GM18909 (cell line): ENCODE data around the gene KRTAP16-1.
"Not testable (repeated sequence)": the region's sequence is repeated elsewhere in the genome, so short reads cannot be mapped to it uniquely, and the experiment has no call there.

ENCODE experiments used
- ATAC-seq: cut with Tn5 transposase; IDR thresholded peaks from one replicate; pipeline ENCODE4 v1.9.1; 2021; ENCODE audit warnings: mild to moderate bottlenecking; ENCODE audit not compliant: unreplicated experiment, poor library complexity

The KRTAP16-1 gene

DNA sequence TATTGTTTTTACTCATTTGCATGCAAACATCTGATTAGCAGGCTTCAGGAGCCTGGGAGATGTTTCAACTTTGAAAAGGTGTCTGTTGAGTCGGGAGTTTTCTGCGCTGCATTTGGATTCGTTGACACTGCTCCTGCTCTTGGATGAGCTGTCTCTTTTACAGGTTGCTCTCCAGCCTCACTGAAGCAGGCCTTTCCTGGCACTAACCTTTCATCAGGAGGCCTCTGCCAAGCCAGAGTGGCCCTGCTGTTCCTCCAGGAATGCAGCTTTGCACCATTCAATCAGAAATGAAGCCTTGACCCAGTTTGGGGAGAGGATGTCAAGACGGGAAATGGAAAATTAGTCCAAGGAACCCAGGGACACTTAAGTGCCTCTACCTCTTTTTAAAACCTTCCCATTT lies 6.1 kb downstream of the KRTAP16-1 start:
- no peak for ATAC-seq

DNA sequence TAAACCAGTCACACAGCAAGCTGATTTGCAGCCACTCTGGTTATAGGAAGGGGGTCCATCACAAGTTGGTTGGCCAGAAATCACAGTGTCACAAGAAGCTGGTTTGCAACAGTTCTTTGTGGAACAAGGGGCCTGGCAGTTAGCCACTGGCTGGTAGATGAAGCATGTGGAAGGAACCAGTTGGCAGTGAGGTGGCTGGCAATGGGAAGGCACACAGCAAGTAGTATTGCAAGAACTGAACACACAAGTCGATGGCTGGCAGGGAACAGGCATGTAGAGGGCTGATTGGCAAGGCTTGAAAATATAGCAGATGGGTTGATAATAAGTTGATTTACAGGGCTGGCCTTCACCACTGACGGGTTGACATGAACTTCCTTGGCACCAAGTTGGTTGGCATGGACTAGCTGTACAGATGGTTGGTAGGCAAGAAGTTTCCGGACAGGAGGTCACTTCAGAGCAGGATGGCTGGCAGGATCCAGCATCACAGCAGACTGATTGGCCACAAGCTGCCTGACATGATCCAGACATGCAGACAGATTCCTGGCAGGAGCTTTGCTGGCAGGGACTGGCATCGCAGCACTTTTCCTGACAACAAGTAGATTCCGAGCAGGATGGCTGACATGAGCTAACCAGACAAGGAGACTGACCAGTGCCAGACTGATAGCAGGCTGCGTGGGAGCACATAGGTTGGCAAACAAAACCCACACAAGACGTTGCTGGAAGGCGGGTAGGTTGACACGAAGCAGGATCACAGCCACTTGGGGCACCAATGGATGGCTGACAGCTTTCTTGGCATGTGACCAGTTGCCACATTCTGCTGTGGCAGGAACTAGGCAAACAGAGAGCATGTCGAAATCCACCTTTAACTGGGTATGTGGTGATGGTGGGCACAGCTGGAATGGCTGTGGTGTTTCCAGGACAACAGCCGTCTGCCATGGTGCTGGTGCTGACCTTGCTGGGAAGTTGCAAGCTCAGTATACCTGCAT lies 6.9 kb downstream of the KRTAP16-1 start, which contains the start of gene KRTAP29-1:
Gene KRTAP29-1 (minus strand): TSS at position 936 of the 986 bp plus-strand sequence. CDS start 0 bp downstream, at position 936.
- ATAC-seq: no peak

DNA sequence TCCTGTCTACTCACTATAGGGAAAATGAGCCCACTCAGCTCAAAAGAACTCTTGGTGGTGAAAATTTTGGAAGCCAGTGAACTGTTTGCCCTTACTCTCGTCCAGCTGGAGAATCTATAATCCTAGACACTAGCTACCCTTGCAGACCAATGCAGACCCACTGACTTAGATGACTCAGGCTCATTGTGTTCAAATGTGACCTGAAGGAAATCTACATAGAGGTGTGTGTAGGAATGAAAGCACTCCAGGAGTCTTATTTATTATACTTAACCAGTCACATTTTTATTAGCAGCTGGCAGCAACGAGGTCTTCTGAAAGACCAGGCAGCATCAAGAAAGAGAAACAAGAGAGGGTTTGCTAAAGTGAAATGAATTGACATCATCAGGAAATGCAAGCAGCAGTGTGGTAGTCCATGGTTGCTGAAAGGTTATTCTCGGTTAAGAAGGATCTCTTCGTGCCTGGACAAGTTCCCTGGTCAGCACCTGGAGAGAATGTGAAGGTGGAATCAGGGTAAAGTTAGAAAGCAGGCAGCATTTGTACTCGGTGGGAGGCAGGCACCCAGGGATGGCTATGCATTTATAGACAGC lies 7.8 kb downstream of the KRTAP16-1 start:
- no peak for ATAC-seq

GRCh38 chr17:41298458-41299135 lies 10.5 kb downstream of the KRTAP16-1 start:
- no peak for ATAC-seq

- ATAC-seq: no peak
These were observed 12.3 kb downstream of the KRTAP16-1 start for GRCh38 chr17:41296846-41297245.

DNA sequence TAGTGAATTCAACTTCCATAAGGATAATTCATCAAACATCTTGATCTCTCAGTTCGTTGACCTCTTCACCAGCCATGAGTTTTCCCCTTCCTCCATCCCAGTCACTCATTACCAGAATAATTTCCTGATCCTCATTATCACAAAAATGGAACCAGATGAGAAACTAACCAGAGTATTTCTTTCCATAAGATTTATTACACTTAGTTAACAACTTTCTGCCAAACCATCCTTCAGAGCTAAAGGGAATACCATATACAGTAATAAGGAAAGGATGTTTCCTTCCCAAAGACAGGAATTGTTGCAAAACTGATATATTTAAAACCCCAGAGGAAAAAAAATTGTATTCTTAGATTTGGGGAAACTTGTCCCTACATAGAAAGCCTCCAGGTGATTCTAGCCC lies 15.1 kb downstream of the KRTAP16-1 start:
- ATAC-seq: no peak

- ATAC-seq: no peak
These were observed 22.1 kb downstream of the KRTAP16-1 start for GRCh38 chr17:41287050-41287449.

GRCh38 chr17:41284546-41284945 lies 24.6 kb downstream of the KRTAP16-1 start:
- no peak for ATAC-seq

- ATAC-seq: no peak
These were observed 25.1 kb downstream of the KRTAP16-1 start for GRCh38 chr17:41284043-41284442.

DNA sequence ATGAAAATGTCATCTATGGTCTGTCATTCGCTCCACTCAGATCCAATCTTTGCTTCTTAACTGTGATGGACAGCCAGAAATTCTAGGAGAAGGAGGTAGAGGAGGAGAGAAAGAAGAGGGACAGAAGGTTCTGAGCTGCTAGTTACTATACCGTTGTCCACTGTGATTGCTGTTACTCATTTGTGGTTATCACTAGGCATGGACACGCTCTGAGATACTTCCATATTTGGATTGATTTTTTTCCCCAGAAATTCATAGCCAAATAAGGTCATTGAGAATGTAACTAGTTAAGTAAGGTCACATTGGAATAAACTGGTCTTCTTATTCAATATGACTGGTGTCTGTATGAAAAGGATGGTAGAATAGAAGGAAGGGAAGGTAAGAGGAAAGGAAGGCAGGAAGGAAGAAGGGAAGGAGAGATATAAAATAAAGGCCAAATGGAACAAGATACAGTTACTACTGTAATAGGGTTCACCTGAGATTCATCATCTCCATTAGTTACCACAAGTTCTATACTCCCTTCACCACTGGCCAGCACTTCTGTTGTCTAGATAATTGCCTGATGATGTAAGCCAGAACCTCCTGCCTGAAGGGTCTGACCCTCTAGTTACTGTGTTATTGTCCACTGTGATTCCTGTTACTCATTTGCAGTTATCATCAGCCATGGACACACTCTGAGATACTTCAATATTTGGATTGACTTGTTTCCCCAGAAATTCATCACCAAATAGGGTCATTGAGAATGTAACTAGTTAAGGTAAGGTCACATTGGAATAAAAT lies 30.7 kb downstream of the KRTAP16-1 start:
- ATAC-seq: no peak

DNA sequence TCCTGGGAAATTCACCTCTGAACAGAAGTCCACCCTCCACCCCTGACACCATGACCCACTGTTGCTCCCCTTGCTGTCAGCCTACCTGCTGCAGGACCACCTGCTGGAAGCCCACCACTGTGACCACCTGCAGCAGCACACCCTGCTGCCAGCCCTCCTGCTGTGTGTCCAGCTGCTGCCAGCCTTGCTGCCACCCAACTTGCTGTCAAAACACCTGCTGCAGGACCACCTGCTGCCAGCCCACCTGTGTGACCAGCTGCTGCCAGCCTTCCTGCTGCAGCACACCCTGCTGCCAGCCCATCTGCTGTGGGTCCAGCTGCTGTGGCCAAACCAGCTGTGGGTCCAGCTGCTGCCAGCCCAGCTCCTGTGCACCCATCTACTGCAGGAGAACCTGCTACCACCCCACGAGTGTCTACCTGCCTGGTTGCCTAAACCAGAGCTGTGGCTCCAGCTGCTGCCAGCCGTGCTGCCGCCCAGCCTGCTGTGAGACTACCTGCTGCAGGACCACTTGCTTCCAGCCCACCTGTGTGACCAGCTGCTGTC lies 33.4 kb downstream of the KRTAP16-1 start, which contains the start of gene KRTAP9-7:
Gene KRTAP9-7 (plus strand): TSS at position 51 of the 543 bp plus-strand sequence. CDS start 0 bp downstream, at position 51.
- ATAC-seq: not testable (repeated sequence)

DNA sequence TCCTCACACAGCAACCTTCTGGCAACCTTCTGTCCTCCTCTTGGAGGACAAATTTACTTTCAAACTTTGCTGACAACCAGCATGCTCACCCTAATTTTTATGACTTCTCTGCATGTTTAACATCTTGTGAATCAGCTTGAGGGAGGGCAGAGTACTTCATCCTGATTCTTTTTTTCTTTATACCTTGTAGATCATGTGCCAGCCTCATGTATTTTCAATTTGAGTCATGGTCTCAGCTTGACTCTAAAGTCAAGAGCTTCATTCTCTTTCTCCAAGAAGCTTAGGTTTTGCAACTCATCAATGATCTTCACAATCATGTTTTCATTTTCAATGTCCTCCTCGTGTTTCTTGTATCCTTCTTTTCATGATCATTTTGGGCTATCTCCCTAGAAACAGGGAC lies 37.3 kb downstream of the KRTAP16-1 start:
- ATAC-seq: no peak

DNA sequence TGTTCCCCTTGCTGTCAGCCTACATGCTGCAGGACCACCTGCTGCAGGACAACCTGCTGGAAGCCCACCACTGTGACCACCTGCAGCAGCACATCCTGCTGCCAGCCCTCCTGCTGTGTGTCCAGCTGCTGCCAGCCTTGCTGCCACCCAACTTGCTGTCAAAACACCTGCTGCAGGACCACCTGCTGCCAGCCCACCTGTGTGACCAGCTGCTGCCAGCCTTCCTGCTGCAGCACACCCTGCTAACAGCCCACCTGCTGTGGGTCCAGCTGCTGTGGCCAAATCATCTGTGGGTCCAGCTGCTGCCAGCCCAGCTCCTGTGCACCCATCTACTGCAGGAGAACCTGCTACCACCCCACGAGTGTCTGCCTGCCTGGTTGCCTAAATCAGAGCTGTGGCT lies 37.8 kb downstream of the KRTAP16-1 start:
- ATAC-seq: not testable (repeated sequence)

DNA sequence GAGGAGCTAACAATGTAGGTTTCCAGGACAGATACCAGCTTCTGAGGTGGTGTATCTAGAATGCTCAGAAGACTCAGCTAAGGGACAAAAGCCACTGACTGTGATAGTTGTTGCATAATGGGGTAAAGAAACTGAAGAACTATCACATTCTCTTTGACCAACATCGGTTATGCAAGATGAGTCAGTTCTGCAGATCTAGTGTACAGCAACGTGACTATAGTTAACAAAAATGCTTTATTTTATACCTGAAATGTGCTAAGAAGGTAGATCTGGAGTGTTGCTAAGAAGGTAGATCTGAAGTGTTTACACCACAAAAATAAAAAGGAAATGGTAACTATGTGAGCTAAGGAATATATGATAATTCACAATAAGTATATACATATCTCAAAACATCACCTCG lies 41.4 kb downstream of the KRTAP16-1 start:
- ATAC-seq: no peak

DNA sequence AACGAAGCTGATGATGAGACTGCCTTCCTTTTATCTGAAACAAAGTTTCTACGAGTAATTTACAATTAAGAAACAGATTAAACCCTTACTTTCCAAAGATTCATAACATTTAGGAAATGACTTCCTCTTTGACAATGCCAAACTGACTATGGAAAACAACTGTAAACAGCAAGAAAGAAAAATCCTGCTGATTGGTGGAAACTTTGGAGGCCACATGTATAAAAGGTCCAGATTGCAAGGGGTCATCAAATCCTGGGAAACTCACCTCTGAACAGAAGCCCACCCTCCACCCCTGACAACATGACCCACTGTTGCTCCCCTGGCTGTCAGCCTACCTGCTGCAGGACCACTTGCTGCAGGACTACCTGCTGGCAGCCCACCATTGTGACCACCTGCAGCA lies 44.0 kb downstream of the KRTAP16-1 start, which contains the start of gene KRTAP9-6:
Gene KRTAP9-6 (plus strand): TSS at position 301 of the 400 bp plus-strand sequence. CDS start 0 bp downstream, at position 301.
- no peak for ATAC-seq

DNA sequence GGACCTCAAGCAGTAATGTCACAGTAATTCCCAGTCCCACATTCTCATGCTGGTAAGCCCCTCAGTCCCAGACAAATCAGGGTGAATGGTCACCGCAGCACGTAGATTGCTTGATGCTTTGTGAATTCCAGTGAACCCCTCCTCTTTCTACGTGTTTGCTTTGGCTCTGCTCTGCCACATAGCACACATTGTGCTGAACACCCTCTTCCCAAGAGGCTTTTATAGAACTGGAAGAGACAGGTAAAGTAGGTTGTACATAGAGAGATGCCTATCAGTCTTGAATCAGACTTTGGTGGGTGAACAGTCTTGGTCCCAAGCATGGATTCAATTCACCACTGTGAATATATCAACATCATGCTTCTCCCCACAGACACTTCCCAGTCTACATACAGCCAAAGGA lies 44.5 kb downstream of the KRTAP16-1 start:
- no peak for ATAC-seq

GRCh38 chr17:41263212-41263611 lies 45.9 kb downstream of the KRTAP16-1 start:
- no peak for ATAC-seq

- no peak for ATAC-seq
These were observed 50.7 kb downstream of the KRTAP16-1 start for GRCh38 chr17:41258406-41258805.
